GM19455 (cell line): ENCODE data around the gene ASAH2.

Experiments
- ATAC-seq: cut with Tn5 transposase; IDR thresholded peaks from one replicate; pipeline ENCODE4 v1.9.1; 2021; ENCODE audit not compliant: unreplicated experiment

The ASAH2 gene

DNA sequence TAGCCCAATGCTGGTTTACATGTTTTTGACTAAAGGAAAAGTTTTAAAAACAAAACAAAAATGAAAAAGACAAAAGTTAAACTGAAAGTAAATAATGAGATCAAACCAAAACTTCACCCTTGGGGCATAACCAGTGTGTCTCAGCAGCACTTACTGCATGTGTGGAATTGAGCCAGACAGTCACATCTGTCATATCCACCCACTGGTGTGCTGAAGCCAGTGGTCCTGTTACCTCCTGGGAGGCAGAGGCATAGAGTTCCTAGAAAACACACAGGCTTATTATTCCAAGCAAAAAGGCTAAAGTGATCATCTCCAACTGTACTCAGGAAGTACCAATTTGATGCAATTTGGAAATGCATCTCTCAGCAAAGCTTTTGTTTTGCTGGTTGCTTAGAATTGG lies 40.4 kb downstream of the ASAH2 start:
- ATAC-seq: no peak
